ENCODE measurements around the gene SNX30.

GRCh38 chr9:112867275-112867991 is 116.9 kb downstream of the SNX30 start:
- TF ChIP-seq CTCF (conservative IDR thresholded peaks at IDR 0.05) (no peak), ZFX (IDR thresholded peaks at IDR 0.05) (no peak)

All from C4-2B (cell line).